NCI-H2171 treated with DMSO at 0.1 percent for 48 hours (cell line): ENCODE measurements around the gene PCBP3.

Source experiments
- DNase-seq: peaks from one replicate; lab custom pipeline; 2025; lab: John Stamatoyannopoulos, UW

Gene PCBP3

DNA sequence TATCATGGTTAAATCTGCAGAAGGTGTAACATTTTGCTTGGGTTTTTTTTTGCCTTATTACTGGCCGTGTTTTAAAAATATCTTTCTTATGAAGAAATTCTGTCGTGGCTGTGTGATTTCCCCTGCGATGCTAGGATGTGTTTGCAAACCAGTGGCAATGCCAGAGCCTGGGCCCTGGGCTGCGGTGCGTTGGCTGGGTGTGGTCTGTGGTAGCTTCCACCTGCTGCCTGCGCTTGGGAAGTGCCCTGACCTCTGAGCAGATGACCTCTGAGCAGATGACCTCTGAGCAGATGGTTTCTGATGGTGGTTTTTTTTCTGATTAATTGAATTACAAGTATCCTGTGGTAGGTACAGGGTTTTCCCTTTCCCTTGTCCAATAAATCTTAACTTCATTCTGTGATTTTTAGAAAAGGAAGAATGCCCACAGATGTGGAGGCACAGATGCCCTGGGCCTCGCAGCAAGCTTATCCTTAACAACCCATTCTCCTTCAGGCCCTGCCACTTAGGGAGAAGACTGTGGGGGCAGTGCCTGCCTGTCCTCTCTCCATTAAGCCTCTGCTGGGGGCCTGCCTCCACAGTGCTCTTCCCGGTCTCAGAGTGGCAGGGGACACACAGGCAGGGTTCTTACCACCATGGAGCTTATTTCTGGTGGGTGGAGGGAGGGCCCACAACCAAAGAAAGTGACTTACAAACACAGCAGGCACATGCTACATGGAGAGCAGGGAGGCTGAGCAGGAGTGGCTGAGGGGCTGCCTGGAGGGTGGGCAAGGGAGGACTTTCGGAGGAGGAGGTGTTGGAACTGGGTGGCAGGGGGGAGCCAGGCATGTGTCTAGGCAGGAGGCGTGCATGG lies 81.7 kb downstream of the PCBP3 start:
- no peak for DNase-seq

GRCh38 chr21:45725844-45726200 lies 82.3 kb downstream of the PCBP3 start:
- no peak for DNase-seq

- DNase-seq, result no peak
These were observed 82.9 kb downstream of the PCBP3 start for GRCh38 chr21:45726438-45726837.

DNA sequence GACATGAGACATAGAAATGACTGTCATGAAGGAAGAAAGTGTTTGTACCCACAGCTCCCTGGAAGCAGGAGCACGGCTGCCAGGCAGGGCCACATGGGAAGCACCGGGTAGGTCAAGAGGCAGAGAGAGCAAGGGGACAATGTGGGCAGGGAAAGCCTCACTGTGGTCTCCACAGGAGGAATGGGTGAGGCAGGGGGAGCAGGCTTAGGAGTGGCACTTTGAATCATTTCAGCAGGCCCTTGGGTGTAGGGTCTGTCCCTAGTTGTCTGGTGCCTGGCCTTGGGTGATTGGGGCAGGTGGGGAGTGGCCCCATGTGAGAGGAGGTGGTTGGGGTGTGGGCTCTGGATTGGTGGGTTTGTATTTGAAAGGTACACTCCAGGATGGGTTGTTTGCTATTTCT lies 83.9 kb downstream of the PCBP3 start:
- DNase-seq, result no peak

- DNase-seq, result no peak
These were observed 91.9 kb downstream of the PCBP3 start for GRCh38 chr21:45735259-45736000.

- no peak for DNase-seq
These were observed 92.6 kb downstream of the PCBP3 start for GRCh38 chr21:45736042-45736689.

DNA sequence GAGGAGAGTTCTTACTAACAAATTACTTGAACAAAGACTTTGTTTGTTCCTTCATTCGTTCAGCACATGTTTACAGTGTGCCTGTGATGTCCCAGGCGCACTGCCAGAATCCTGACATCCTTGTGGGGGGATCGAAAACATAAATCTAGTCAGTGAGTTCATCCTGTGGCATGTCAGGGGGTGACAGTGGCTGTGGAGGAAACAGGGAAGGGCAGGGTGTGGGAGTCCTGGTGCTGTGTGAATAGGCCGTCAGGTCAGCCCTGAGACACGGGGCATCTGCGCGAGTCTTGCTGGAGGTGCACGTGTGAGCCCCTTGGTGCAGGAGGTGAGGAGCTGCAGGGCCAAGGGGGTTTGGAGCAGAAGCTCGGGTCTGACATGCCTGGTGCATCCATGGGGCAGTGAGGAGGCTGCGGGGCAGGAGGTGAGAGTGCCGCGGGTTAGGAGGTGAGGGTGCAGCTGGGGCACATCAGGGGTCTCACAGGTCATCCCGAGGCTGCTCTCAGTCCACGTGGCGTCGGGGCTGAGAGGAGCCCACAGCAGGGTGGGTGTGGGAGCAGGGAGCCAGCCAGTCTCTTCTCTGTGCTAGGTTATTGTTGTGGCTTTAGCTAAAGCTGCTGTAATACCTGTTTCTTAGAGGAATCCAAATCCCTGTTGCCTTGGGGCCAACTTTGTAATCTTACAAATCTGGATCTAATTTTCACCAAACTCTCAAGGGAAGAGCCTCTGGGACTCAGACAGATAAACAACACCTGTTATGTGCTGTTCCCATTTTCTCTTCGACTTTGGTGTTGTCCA lies 93.4 kb downstream of the PCBP3 start:
- DNase-seq, result peak; percentile 56

DNA sequence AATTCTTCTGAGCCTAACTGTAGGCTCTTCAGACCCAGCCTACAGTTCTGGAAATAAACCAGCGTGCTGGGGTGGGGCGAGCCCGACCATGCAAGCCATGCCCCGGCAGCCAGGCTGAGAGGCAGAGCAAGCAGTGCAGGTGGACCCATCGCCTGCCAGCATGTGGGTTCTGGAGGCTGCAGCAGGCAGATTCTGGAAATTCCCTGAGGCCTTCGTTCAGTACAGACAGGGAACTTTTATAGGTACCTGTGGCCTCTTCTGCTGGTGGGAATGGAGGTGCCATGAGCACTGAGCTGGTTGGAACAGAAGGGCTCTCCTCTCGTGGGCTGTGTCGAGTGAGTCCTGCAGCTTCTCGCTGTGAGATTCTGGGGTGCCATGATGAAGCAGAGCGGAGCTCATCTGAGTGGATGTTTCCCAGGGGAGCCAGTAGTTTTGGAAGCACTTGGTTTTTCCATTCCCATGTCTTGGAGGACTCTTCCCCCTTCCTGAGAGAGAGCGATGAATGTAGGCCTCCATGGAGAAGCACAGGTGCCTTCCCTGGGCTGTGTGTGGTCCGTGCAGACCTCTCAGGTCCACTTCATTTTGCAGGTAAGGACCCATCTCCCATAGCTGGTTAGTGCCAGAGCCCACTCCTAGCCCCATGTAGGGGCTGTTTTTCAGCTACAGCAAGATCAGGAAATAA lies 94.1 kb downstream of the PCBP3 start:
- DNase-seq, result peak; percentile 41

DNA sequence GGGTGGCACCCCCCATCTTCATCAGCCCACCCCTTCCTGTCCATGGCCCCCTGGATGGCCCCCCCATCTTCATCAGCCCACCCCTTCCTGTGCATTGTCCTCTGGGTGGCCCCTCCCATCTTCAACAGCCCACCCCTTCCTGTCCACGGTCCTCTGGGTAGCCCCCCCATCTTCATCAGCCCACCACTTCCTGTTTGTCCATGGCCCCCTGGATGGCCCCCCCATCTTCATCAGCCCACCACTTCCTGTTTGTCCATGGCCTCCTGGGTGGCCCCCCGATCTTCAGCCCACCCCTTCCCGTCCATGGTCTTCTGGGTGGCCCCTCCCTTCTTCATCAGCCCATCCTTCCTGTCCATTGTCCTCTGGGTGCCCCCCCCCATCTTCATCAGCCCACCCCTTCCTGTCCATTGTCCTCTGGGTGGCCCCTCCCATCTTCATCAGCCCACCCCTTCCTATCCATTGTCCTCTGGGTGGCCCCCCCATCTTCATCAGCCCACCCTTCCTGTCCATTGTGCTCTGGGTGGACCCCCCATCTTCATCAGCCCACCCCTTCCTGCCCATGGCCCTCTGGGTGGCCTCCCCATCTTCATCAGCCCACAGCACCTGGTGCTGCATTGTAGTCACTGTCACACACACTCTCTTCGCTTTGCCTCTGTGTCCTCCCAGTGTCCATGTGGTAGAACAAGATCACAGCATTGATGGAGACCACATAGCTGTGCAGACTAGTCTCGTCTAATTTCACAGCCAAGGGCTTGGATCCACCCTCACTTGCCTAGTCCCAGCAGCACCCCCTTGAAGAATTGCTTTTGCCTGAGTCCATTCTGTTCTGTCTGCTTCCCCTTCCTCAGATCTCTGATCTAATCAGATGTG lies 95.9 kb downstream of the PCBP3 start:
- DNase-seq, result no peak

DNA sequence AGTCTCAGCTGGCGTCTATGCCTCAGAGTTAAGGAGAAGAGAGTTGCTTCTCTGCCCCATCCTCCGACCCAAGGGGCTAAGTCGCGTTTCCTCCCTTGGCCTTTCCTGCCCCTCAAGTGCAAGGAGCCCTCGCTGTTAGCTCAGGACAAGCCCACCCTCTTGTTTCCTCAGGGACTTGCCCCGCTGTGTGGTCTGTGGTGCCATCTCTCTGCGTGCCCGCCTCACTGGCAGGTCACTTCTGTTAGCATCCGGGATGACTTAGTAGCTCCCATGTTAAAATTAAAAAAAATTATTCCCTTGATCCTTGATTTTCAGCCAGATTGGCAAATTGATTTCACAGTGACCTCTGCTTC lies 96.5 kb downstream of the PCBP3 start:
- DNase-seq, result no peak

- no peak for DNase-seq
These were observed 97.2 kb downstream of the PCBP3 start for GRCh38 chr21:45740491-45741357.

DNA sequence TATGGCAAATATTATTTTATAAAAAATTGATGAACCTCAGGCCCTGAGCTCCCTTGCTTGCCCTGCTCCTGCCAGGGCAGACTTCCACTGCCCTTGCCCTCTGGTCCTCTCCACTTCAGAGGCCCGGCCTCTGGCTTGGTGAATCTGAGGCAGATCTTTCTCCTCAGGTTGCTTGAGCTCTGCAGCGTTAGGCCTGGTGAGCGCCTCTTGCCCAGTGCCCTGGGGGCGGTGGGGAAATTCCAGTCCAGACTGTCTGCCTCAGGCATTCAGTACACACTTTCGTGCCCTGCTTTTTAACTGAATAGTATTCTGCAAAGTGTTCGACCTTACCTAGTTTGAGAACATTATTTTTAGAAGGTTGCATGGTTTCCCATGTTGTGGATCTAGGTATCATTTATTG lies 98.2 kb downstream of the PCBP3 start:
- no peak for DNase-seq

DNA sequence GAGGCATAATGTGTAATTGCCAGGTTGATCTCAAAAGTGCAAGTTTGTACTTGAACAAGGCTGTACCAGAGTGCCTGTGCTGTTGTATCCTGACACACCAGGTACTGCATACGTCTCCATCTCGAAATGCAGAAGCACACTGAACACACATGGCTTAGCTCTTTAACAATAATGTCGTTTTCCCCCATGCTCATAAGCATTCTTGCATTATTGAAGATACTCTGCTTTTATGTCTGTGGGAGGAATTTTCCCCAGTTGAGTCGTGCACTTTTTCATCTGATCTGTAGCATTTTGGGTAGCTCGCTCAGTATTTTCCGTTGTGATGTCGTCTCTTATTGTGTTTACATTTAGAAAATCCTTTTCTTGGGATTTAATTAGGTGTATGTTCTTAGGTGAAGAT lies 98.7 kb downstream of the PCBP3 start:
- no peak for DNase-seq

GRCh38 chr21:45745256-45745655 lies 101.7 kb downstream of the PCBP3 start:
- no peak for DNase-seq

GRCh38 chr21:45747233-45747766 lies 103.8 kb downstream of the PCBP3 start:
- peak; percentile 56 for DNase-seq

- DNase-seq, result peak; percentile 95
These were observed 104.4 kb downstream of the PCBP3 start for GRCh38 chr21:45747802-45748445.

GRCh38 chr21:45748593-45748992 lies 105.1 kb downstream of the PCBP3 start:
- DNase-seq, result no peak

DNA sequence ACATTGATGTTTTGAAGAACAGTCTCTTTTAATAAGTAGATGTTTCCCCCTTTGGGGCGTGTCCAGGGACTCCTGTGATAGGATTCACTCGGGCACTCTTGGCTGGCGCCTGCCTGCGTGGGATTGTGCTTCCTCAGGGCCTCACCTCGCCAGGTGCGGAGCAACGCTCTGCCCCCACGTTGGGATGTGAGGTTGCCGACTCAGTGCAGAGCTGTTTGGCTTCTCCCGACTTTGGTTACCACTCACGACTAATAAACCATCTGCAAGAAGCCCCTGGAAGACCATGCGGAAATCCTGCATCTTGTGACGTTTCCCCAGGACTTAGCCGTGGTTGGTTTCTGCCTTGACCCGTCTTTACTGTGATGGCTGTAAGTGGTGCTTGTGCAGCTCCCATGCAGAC lies 106.4 kb downstream of the PCBP3 start:
- DNase-seq, result no peak

- DNase-seq, result no peak
These were observed 107.4 kb downstream of the PCBP3 start for GRCh38 chr21:45750936-45751335.
